GM23248 (cell line): ENCODE measurements around the gene NBEA.

ENCODE experiments used
- EZH2 ChIP-seq: fragments of 200-600 bp; sonication (generic); IDR thresholded peaks from 2 replicates; pipeline ENCODE4 v1.6.1; 2018; ENCODE audit warnings: antibody characterized with exemption, mild to moderate bottlenecking; ENCODE audit not compliant: insufficient read depth, poor library complexity, severe bottlenecking
- EZH2phosphoT487 ChIP-seq: fragments of 200-600 bp; sonication (generic); IDR thresholded peaks from 2 replicates; pipeline ENCODE4 v1.6.1; 2018; ENCODE audit warnings: antibody characterized with exemption, moderate library complexity, mild to moderate bottlenecking, low read depth; ENCODE audit not compliant: insufficient read depth

GRCh38 chr13:35485424-35485823 is 543.4 kb downstream of the NBEA start:
- TF ChIP-seq EZH2 (no peak), EZH2phosphoT487 (no peak)
